H9 (cell line): ENCODE measurements around the gene NAA15. TPM values are rescaled to one million over a fixed set of nuclear protein-coding genes. Genes with fewer than 3 reads are reported as not detected.
A peak's percentile ranks its signal among the peaks of the same experiment; 100 is the strongest.

Source experiments
- DNase-seq: peaks from one replicate; pipeline ENCODE4 v3.0.0-alpha.2; 2017
- H2AFZ ChIP-seq: one replicate; pipeline ENCODE4 v1.6.1; 2013; ENCODE audit warnings: mild to moderate bottlenecking, low read length, control low read depth, moderate library complexity
- H2AK5ac ChIP-seq: 2 replicates; pipeline ENCODE4 v1.6.1; 2013; ENCODE audit warnings: low read length, control low read depth, mixed read lengths; ENCODE audit not compliant: insufficient read length
- H2BK120ac ChIP-seq: one replicate; pipeline ENCODE4 v1.6.1; 2013; ENCODE audit warnings: low read depth, mild to moderate bottlenecking, low read length, control low read depth, inconsistent platforms; ENCODE audit not compliant: poor library complexity, severe bottlenecking
- H2BK12ac ChIP-seq: 2 replicates; pipeline ENCODE4 v1.6.1; 2013; ENCODE audit warnings: low read length, control low read depth, mixed read lengths, low read depth; ENCODE audit not compliant: insufficient read length
- H2BK15ac ChIP-seq: 2 replicates; pipeline ENCODE4 v1.6.1; 2013; ENCODE audit warnings: low read depth, low read length, control low read depth
- H2BK20ac ChIP-seq: one replicate; pipeline ENCODE4 v1.6.1; 2013; ENCODE audit warnings: low read depth, mild to moderate bottlenecking, low read length, control low read depth, inconsistent platforms; ENCODE audit not compliant: poor library complexity, severe bottlenecking
- H2BK5ac ChIP-seq: 2 replicates; pipeline ENCODE4 v1.6.1; 2013; ENCODE audit warnings: low read length, control low read depth, mixed read lengths; ENCODE audit not compliant: insufficient read length
- H3K14ac ChIP-seq: 2 replicates; pipeline ENCODE4 v1.6.1; 2013; ENCODE audit warnings: low read length, control low read depth; ENCODE audit not compliant: insufficient read depth
- H3K18ac ChIP-seq: 2 replicates; pipeline ENCODE4 v1.6.1; 2013; ENCODE audit warnings: low read depth, mild to moderate bottlenecking, mixed read lengths, low read length, control low read depth; ENCODE audit not compliant: insufficient read length
- H3K23ac ChIP-seq: 2 replicates; pipeline ENCODE4 v1.6.1; 2013; ENCODE audit warnings: low read length, control low read depth, mixed read lengths, low read depth; ENCODE audit not compliant: insufficient read length
- H3K23me2 ChIP-seq: 2 replicates; pipeline ENCODE4 v1.6.1; 2013; ENCODE audit warnings: low read depth, mild to moderate bottlenecking, mixed read lengths, low read length, control low read depth; ENCODE audit not compliant: insufficient read length, poor library complexity, severe bottlenecking
- H3K27ac ChIP-seq: 2 replicates; pipeline ENCODE4 v1.5.1; 2013; ENCODE audit warnings: low read length, control low read depth, mixed read lengths, low read depth; ENCODE audit not compliant: insufficient read length
- H3K27me3 ChIP-seq: 2 replicates; pipeline ENCODE4 v1.6.1; 2013; ENCODE audit warnings: low read length, control low read depth, inconsistent platforms; ENCODE audit not compliant: insufficient read depth
- H3K4ac ChIP-seq: 2 replicates; pipeline ENCODE4 v1.6.1; 2013; ENCODE audit warnings: low read depth, mild to moderate bottlenecking, control low read depth, inconsistent platforms, low read length, moderate library complexity
- H3K4me1 ChIP-seq: 2 replicates; pipeline ENCODE4 v1.6.1; 2013; ENCODE audit warnings: low read length, control low read depth, inconsistent platforms; ENCODE audit not compliant: insufficient read depth
- H3K4me2 ChIP-seq: 2 replicates; pipeline ENCODE4 v1.6.1; 2013; ENCODE audit warnings: low read length, control low read depth, mixed read lengths; ENCODE audit not compliant: insufficient read length, insufficient read depth
- H3K56ac ChIP-seq: 2 replicates; pipeline ENCODE4 v1.6.1; 2013; ENCODE audit warnings: low read depth, mild to moderate bottlenecking, mixed read lengths, low read length, control low read depth; ENCODE audit not compliant: insufficient read length
- H3K79me1 ChIP-seq: 2 replicates; pipeline ENCODE4 v1.6.1; 2013; ENCODE audit warnings: low read depth, mild to moderate bottlenecking, moderate library complexity, low read length, control low read depth, inconsistent platforms; ENCODE audit not compliant: insufficient read depth, poor library complexity, severe bottlenecking
- H3K79me2 ChIP-seq: 2 replicates; pipeline ENCODE4 v1.6.1; 2013; ENCODE audit warnings: low read length, control low read depth, inconsistent platforms; ENCODE audit not compliant: insufficient read depth
- H3K9ac ChIP-seq: 2 replicates; pipeline ENCODE4 v1.6.1; 2013; ENCODE audit warnings: low read length, control low read depth, mixed read lengths; ENCODE audit not compliant: insufficient read length; ENCODE audit errors: extremely low read depth
- H3K9me3 ChIP-seq: one replicate; pipeline ENCODE4 v1.6.1; 2013; ENCODE audit warnings: low read depth, low read length, inconsistent platforms; ENCODE audit not compliant: control insufficient read depth
- H3T11ph ChIP-seq: one replicate; pipeline ENCODE4 v1.6.1; 2013; ENCODE audit warnings: mild to moderate bottlenecking, low read length, control low read depth, inconsistent platforms
- H4K20me1 ChIP-seq: one replicate; pipeline ENCODE4 v1.6.1; 2013; ENCODE audit not compliant: control insufficient read depth, insufficient read length, insufficient read depth
- H4K5ac ChIP-seq: 2 replicates; pipeline ENCODE4 v1.6.1; 2013; ENCODE audit warnings: low read depth, mild to moderate bottlenecking, mixed read lengths, low read length, control low read depth; ENCODE audit not compliant: insufficient read length
- H4K8ac ChIP-seq: replicated peaks from 2 replicates; pipeline ENCODE4 v1.6.1; 2013; ENCODE audit warnings: low read length, control low read depth, mixed read lengths, low read depth; ENCODE audit not compliant: insufficient read length
- H4K91ac ChIP-seq: 2 replicates; pipeline ENCODE4 v1.6.1; 2013; ENCODE audit warnings: low read depth, mild to moderate bottlenecking, moderate library complexity, mixed read lengths, low read length, control low read depth; ENCODE audit not compliant: insufficient read length
- H3K27ac Mint-ChIP-seq, 3 experiments: 2 replicates in 2 of 3; 3 replicates in 1 of 3; pipeline ENCODE4 v1.8.0; 2020 to 2021; ENCODE audit warnings: mixed read lengths in 3 of 3, mild to moderate bottlenecking in 1 of 3, moderate library complexity in 1 of 3
- H3K27me3 Mint-ChIP-seq: 2 replicates; pipeline ENCODE4 v1.8.0; 2021; ENCODE audit warnings: low read depth, mild to moderate bottlenecking, moderate library complexity, mixed read lengths
- H3K36me3 Mint-ChIP-seq, 3 experiments: 2 replicates in 2 of 3; 3 replicates in 1 of 3; pipeline ENCODE4 v1.8.0; 2020 to 2021; ENCODE audit warnings: low read depth in 3 of 3, mixed read lengths in 3 of 3; ENCODE audit not compliant: insufficient read depth in 1 of 3
- H3K4me1 Mint-ChIP-seq, 2 experiments: 2 replicates each; pipeline ENCODE4 v1.8.0; 2020; ENCODE audit warnings: mixed read lengths in 2 of 2
- H3K4me3 Mint-ChIP-seq, 2 experiments: 2 replicates in 1 of 2; 3 replicates in 1 of 2; pipeline ENCODE4 v1.8.0; 2020 to 2021; ENCODE audit warnings: mild to moderate bottlenecking in 2 of 2, mixed read lengths in 2 of 2, moderate library complexity in 1 of 2
- H3K9me3 Mint-ChIP-seq, 2 experiments: 2 replicates in 1 of 2; 3 replicates in 1 of 2; pipeline ENCODE4 v1.8.0; 2020; ENCODE audit warnings: mild to moderate bottlenecking in 2 of 2, mixed read lengths in 2 of 2, moderate library complexity in 1 of 2
- WGBS: extraction: QIAGEN DNeasy Blood & Tissue Kit; methylation state at CpG from one replicate; pipeline ENCODE4 v1.1.7; 2013; ENCODE audit warnings: missing lambda C conversion rate, low lambda C conversion rate, mixed read lengths; ENCODE audit not compliant: insufficient read length; ENCODE audit errors: extremely low coverage; 5-methylcytosine and 5-hydroxymethylcytosine counted together
- total RNA-seq: library from RNA; stranded (reverse); gene quantifications from 2 replicates; pipeline ENCODE4 v1.2.1, GENCODE V29; 2021
- TF ChIP-seq, protein P1 (sequence below): fragments of 200-600 bp; sonication (generic); conservative IDR thresholded peaks from 3 replicates; pipeline ENCODE4 v1.8.0; 2021; ENCODE audit warnings: antibody characterized with exemption, mild to moderate bottlenecking

Gene NAA15
- total RNA-seq, 1 experiment from 2014 or later = 115 TPM

DNA sequence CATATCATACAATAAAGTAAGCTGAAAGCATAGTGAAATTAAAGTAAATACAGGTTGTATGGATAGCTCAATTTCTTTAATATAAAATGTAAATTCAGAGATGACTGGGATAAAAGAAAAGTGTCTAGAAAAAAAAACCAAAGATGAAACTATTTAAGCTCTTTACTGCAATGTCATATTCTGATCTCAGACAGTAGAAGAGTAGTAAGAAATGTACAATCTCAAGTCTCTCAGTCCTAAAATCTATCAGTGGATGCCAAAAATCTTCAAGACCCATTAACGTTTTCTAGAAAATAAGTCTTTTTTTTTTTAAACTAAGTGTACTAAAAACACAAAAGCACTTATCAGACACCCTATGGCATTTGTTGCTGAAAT lies 35.1 kb upstream of the NAA15 start:
- Histone ChIP-seq H3K79me2 (no peaks in the 10 kb centered on the region), H4K8ac (no peak overlapping the region), H2BK5ac (no peak overlapping the region), H3K9ac (no peak overlapping the region), H3K27ac (no peak overlapping the region), H3T11ph (no peak overlapping the region), H3K4me2 (no peak overlapping the region), H2AK5ac (no peak overlapping the region), H3K4ac (no peak overlapping the region), H2BK120ac (no peak overlapping the region), H3K9me3 (no peaks in the 10 kb centered on the region), H2BK20ac (no peak overlapping the region), H2AFZ (no peak overlapping the region), H3K79me1 (no peaks in the 10 kb centered on the region), H2BK15ac (no peak overlapping the region), H4K20me1 (no peaks in the 10 kb centered on the region), H4K5ac (no peak overlapping the region), H3K18ac (no peak overlapping the region), H4K91ac (no peak overlapping the region), H2BK12ac (no peak overlapping the region), H3K27me3 (no peaks in the 10 kb centered on the region), H3K23me2 (no peaks in the 10 kb centered on the region), H3K14ac (no peak overlapping the region), H3K4me1 (no peaks in the 10 kb centered on the region; the same call in 1 of the 2 replicates), H3K56ac (no peak overlapping the region), H3K23ac (no peak overlapping the region)
- no peak for DNase-seq
- H3K9me3 Mint-ChIP-seq = no peaks in the 10 kb centered on the region
- TF ChIP-seq, protein P1, sequence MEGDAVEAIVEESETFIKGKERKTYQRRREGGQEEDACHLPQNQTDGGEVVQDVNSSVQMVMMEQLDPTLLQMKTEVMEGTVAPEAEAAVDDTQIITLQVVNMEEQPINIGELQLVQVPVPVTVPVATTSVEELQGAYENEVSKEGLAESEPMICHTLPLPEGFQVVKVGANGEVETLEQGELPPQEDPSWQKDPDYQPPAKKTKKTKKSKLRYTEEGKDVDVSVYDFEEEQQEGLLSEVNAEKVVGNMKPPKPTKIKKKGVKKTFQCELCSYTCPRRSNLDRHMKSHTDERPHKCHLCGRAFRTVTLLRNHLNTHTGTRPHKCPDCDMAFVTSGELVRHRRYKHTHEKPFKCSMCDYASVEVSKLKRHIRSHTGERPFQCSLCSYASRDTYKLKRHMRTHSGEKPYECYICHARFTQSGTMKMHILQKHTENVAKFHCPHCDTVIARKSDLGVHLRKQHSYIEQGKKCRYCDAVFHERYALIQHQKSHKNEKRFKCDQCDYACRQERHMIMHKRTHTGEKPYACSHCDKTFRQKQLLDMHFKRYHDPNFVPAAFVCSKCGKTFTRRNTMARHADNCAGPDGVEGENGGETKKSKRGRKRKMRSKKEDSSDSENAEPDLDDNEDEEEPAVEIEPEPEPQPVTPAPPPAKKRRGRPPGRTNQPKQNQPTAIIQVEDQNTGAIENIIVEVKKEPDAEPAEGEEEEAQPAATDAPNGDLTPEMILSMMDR = no peak
- H3K4me1 Mint-ChIP-seq = peaks cover 19 to 23% of the 10 kb centered on the region in 2 experiments
- H3K36me3 Mint-ChIP-seq = no peaks in the 10 kb centered on the region
- WGBS = no CpG with 5 or more reads among the region's 1 CpG
- H3K27ac Mint-ChIP-seq = peak overlapping the region in 1 of 3 experiments; percentile 40; a peak in 1 of 7 replicates
- no peak overlapping the region for H3K4me3 Mint-ChIP-seq
- H3K27me3 Mint-ChIP-seq = no peaks in the 10 kb centered on the region
